OCI-LY1 (cell line): ENCODE results near the gene ATOX1.

Source experiments
- H2AFZ ChIP-seq: fragments of 200-600 bp; sonication (generic), shearing (Covaris generic); 2 replicates; pipeline ENCODE4 v1.6.0; 2014; ENCODE audit warnings: antibody characterized with exemption, mild to moderate bottlenecking, low read length
- H3F3A ChIP-seq: fragments of 200-600 bp; sonication (generic), shearing (Covaris generic); 2 replicates; pipeline ENCODE4 v1.6.0; 2014; ENCODE audit warnings: mild to moderate bottlenecking, antibody characterized with exemption, low read length, moderate library complexity; ENCODE audit not compliant: insufficient read depth
- H3K27ac ChIP-seq: fragments of 200-600 bp; sonication (generic); 2 replicates; pipeline ENCODE4 v1.5.1; 2014; ENCODE audit warnings: low read length, mixed run types, mild to moderate bottlenecking, low read depth; ENCODE audit not compliant: poor library complexity, severe bottlenecking
- H3K27me3 ChIP-seq: fragments of 200-600 bp; sonication (generic); 2 replicates; pipeline ENCODE4 v1.6.0; 2014; ENCODE audit warnings: antibody characterized with exemption, mild to moderate bottlenecking, low read length, moderate library complexity; ENCODE audit not compliant: insufficient read depth
- H3K36me3 ChIP-seq: fragments of 200-600 bp; sonication (generic); 2 replicates; pipeline ENCODE4 v1.6.1; 2014; ENCODE audit warnings: mild to moderate bottlenecking, antibody characterized with exemption, low read length, moderate library complexity, mixed read lengths; ENCODE audit not compliant: insufficient read depth
- H3K4me1 ChIP-seq: fragments of 200-600 bp; sonication (generic); 2 replicates; pipeline ENCODE4 v1.5.1; 2014; ENCODE audit warnings: mild to moderate bottlenecking, low read length, moderate library complexity; ENCODE audit not compliant: insufficient read depth, severe bottlenecking
- H3K4me2 ChIP-seq: fragments of 200-600 bp; sonication (generic), shearing (Covaris generic); 2 replicates; pipeline ENCODE4 v1.6.1; 2014; ENCODE audit warnings: low read length
- H3K4me3 ChIP-seq: fragments of 200-600 bp; sonication (generic); 2 replicates; pipeline ENCODE4 v1.5.1; 2014; ENCODE audit warnings: low read length, low read depth, mild to moderate bottlenecking, mixed read lengths; ENCODE audit not compliant: poor library complexity, severe bottlenecking
- H3K79me2 ChIP-seq: fragments of 200-600 bp; shearing (Covaris generic); 2 replicates; pipeline ENCODE4 v1.6.1; 2016; ENCODE audit warnings: mixed run types, low read length, mixed read lengths; ENCODE audit not compliant: insufficient read depth
- H3K9ac ChIP-seq: fragments of 200-600 bp; sonication (generic), shearing (Covaris generic); 2 replicates; pipeline ENCODE4 v1.6.1; 2014; ENCODE audit warnings: mild to moderate bottlenecking, low read length, mixed read lengths
- H3K9me2 ChIP-seq: fragments of 200-600 bp; sonication (generic), shearing (Covaris generic); 2 replicates; pipeline ENCODE4 v1.6.1; 2014; ENCODE audit warnings: low read depth, mild to moderate bottlenecking, low read length, mixed read lengths
- H3K9me3 ChIP-seq: fragments of 200-600 bp; shearing (Covaris generic); 2 replicates; pipeline ENCODE4 v1.6.1; 2014; ENCODE audit warnings: low read length, mixed read lengths
- H4K20me1 ChIP-seq: fragments of 200-600 bp; sonication (generic), shearing (Covaris generic); 2 replicates; pipeline ENCODE4 v1.6.0; 2016; ENCODE audit warnings: mild to moderate bottlenecking, low read length; ENCODE audit not compliant: insufficient read depth
- CTCF ChIP-seq: fragments of 200-600 bp; sonication (generic), shearing (Covaris generic); IDR thresholded peaks from 2 replicates; pipeline ENCODE4 v1.5.1; 2017; ENCODE audit warnings: mild to moderate bottlenecking, antibody characterized with exemption, low read length, moderate library complexity, mixed read lengths
- EZH2 ChIP-seq: fragments of 200-600 bp; sonication (generic), shearing (Covaris generic); IDR thresholded peaks from 2 replicates; pipeline ENCODE4 v1.8.0; 2017; ENCODE audit warnings: borderline replicate concordance, mixed run types, mild to moderate bottlenecking, antibody characterized with exemption, low read length, moderate library complexity, mixed read lengths

Gene ATOX1

GRCh38 chr5:151745071-151745705 is 13.2 kb downstream of the ATOX1 start:
- Histone ChIP-seq H4K20me1 (no peaks in the 10 kb centered on the region), H3F3A (no peaks in the 10 kb centered on the region; the same call in 1 of the 2 replicates), H3K4me3 (no peak overlapping the region), H3K9me2 (no peaks in the 10 kb centered on the region), H3K27me3 (no peaks in the 10 kb centered on the region), H3K4me1 (peaks cover 20% of the 10 kb centered on the region), H3K9ac (no peak overlapping the region), H3K9me3 (no peaks in the 10 kb centered on the region), H3K27ac (peak overlapping the region; percentile 13), H3K36me3 (peaks cover 39% of the 10 kb centered on the region; the same call in 1 of the 2 replicates), H3K4me2 (no peak overlapping the region), H2AFZ (no peak overlapping the region), H3K79me2 (no peaks in the 10 kb centered on the region)
- TF ChIP-seq CTCF (no peak), EZH2 (no peak)

DNA sequence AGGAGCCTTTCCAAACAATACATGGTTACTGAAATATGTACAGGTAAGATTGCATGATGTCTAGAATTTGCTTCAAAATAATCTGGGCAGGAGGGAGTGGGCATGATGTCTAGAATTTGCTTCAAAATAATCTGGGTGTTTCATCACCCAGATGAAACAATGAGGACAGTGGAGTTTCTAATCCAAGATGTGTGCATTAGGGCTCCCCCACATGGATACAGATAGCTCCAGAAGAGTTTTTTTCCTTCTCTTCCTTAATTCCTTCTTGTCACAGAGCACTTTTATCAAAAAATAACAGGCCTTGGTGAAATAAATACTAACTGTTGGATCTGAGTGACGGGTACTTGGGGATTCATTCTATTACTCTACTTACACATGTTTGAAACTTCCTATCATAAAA is 14.9 kb downstream of the ATOX1 start:
- Histone ChIP-seq H3F3A (no peaks in the 10 kb centered on the region; the same call in 1 of the 2 replicates), H4K20me1 (no peaks in the 10 kb centered on the region), H3K79me2 (no peaks in the 10 kb centered on the region), H3K4me3 (no peak overlapping the region), H3K9ac (no peak overlapping the region), H3K9me2 (no peaks in the 10 kb centered on the region), H3K4me2 (no peak overlapping the region), H3K36me3 (peaks cover 39% of the 10 kb centered on the region; the same call in 1 of the 2 replicates), H3K4me1 (peaks cover 12% of the 10 kb centered on the region), H3K27me3 (no peaks in the 10 kb centered on the region), H3K27ac (no peak overlapping the region), H3K9me3 (no peaks in the 10 kb centered on the region), H2AFZ (no peak overlapping the region)
- no peak for TF ChIP-seq CTCF
- TF ChIP-seq EZH2: no peak

DNA sequence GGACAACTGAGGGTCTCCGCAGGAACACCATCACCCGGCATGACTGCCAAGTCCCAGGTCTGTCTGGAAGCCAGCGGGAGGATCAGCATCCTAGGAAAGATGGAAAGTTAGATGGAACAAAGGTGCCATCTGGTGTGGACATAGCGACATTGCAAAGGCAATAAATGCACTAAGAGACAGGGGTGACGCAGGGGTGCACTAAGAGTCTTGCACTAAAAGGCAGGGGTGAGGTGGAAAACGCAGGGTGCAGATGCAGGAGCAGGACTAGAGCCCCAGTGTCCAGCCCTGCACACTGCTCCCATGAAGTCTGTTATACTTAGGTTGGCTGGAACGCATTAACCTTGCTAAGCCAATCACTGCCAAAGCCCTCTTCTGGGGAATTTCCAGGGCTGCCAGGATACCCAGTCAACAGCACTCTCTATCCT is 15.5 kb downstream of the ATOX1 start:
- Histone ChIP-seq H3K79me2 (no peaks in the 10 kb centered on the region), H3F3A (no peaks in the 10 kb centered on the region; the same call in 1 of the 2 replicates), H2AFZ (no peak overlapping the region), H3K4me3 (no peak overlapping the region), H3K36me3 (peaks cover 39% of the 10 kb centered on the region; the same call in 1 of the 2 replicates), H3K9me2 (no peaks in the 10 kb centered on the region), H3K27ac (no peak overlapping the region), H3K27me3 (no peaks in the 10 kb centered on the region), H3K9me3 (no peaks in the 10 kb centered on the region), H3K4me1 (peaks cover 12% of the 10 kb centered on the region), H3K9ac (no peak overlapping the region), H4K20me1 (no peaks in the 10 kb centered on the region), H3K4me2 (no peak overlapping the region)
- TF ChIP-seq EZH2 (no peak), CTCF (peak; percentile 72)
